Activated CD4-positive, alpha-beta T cell treated with anti-CD3 and anti-CD28 coated beads, Interleukin-2, amount 10 ng/mL, durations not matched to agents 7 days and 5 days (primary cell): ENCODE measurements around the gene PTRH2. TPM values are rescaled to one million over a fixed set of nuclear protein-coding genes. Genes with fewer than 3 reads are reported as not detected.
A peak's percentile ranks its signal among the peaks of the same experiment; 100 is the strongest.

ENCODE experiments used
- CTCF ChIA-PET: fragments of 350-600 bp; sonication (Branson Sonifier 250); formaldehyde crosslinking; loops from one replicate; lab custom pipeline; 2021; ENCODE audit warnings: antibody characterized with exemption; lab: Charles Lee
- POLR2A ChIA-PET: fragments of 350-600 bp; sonication (Branson Sonifier 250); formaldehyde crosslinking; loops from one replicate; lab custom pipeline; 2021; ENCODE audit warnings: antibody characterized with exemption; lab: Charles Lee
- DNase-seq: peaks from one replicate; pipeline ENCODE4 v3.0.0-alpha.2; 2020
- H3K27ac Mint-ChIP-seq: one replicate; pipeline ENCODE4 v1.8.0; 2021; ENCODE audit warnings: mild to moderate bottlenecking, moderate library complexity, mixed read lengths
- H3K27me3 Mint-ChIP-seq: one replicate; pipeline ENCODE4 v1.8.0; 2021; ENCODE audit warnings: mixed read lengths
- H3K36me3 Mint-ChIP-seq: one replicate; pipeline ENCODE4 v1.8.0; 2021; ENCODE audit warnings: low read depth, mixed read lengths
- H3K4me1 Mint-ChIP-seq: one replicate; pipeline ENCODE4 v1.8.0; 2021; ENCODE audit warnings: mixed read lengths
- H3K4me3 Mint-ChIP-seq: one replicate; pipeline ENCODE4 v1.8.0; 2021; ENCODE audit warnings: mild to moderate bottlenecking, moderate library complexity, mixed read lengths
- H3K9me3 Mint-ChIP-seq: one replicate; pipeline ENCODE4 v1.8.0; 2021; ENCODE audit warnings: mixed read lengths
- total RNA-seq, 2 experiments: library from RNA; stranded (reverse); gene quantifications; one replicate each; pipeline ENCODE4 v1.2.3, GENCODE V29; 2021

The PTRH2 gene
- total RNA-seq, 2 experiments from 2014 or later = 20.5 to 22.9 TPM

DNA sequence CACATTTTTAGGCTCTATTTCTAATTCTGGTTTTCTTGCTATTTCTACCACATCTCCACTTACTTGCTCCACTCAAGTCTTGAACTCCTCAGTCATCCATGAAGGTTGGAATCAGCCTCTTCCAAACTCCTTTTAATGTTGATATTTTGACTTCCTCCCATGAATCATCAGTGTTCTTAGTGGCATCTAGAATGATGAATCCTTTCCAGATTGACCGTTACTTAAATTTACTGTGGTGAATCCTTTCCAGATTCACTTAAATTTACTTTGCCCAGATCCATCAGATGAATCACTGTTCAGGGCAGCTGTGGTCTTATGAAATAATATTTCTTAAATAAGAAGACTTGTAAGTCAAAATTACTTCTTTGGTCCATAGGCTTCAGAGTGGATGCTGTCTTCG, 55.1 kb downstream of the PTRH2 start:
- no peak overlapping the region for H3K4me3 Mint-ChIP-seq
- peaks cover 27% of the 10 kb centered on the region for H3K4me1 Mint-ChIP-seq
- DNase-seq = no peak
- H3K36me3 Mint-ChIP-seq = peaks cover 69% of the 10 kb centered on the region
- CTCF ChIA-PET = interaction anchor here (0.6 to 1.2 kb wide), 2 partner anchors 9 to 494 kb away, joined by 3 to 5 read pairs; no protein-coding TSS in a partner anchor
- no peaks in the 10 kb centered on the region for H3K27me3 Mint-ChIP-seq
- H3K9me3 Mint-ChIP-seq = no peaks in the 10 kb centered on the region
- POLR2A ChIA-PET = no interaction called here
- H3K27ac Mint-ChIP-seq = no peak overlapping the region

DNA sequence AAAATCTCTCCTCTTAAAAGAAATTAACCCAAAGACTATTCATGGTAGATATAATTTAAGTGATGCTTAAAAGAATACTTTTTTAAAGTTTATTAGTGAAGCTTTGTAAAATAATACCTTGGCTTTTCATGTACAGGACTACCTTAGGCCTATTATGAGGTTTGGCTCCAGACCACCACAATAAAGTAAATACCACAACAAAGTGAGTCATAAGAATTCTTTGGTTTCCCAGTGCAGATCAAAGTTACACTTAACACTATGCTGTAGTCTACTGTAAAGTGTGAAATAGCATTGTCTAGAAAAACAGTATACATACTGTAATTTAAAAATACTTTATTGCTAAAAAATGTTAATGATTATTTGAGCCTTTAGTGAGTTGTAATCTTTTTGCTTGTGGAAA, 55.9 kb downstream of the PTRH2 start:
- ChIA-PET CTCF (interaction anchor here (1.3 to 1.6 kb wide), 2 partner anchors 9 to 19 kb away, joined by 4 to 5 read pairs; no protein-coding TSS in a partner anchor), POLR2A (no interaction called here)
- peak; percentile 21 for DNase-seq
- peaks cover 71% of the 10 kb centered on the region for H3K36me3 Mint-ChIP-seq
- H3K9me3 Mint-ChIP-seq = no peaks in the 10 kb centered on the region
- no peaks in the 10 kb centered on the region for H3K27me3 Mint-ChIP-seq
- no peak overlapping the region for H3K4me3 Mint-ChIP-seq
- H3K4me1 Mint-ChIP-seq = peaks cover 28% of the 10 kb centered on the region
- H3K27ac Mint-ChIP-seq = no peak overlapping the region

DNA sequence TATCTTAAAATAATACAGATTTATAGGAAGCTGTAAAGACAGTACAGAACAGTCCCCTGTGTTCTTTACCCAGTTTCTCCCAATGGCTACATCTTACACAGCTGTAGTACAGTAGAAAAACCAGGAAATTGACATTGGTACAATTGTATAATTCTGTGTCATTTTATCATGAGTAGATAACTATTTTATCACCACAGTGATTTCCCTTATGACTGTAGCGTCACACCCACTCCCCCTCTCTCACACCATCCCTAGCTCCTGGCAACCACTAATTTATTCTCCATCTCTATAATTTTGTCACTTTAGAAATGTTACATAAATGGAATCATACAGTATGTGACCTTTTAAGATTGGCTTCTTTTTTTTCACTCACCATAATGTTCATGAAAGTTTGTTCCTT, 56.6 kb downstream of the PTRH2 start:
- peaks cover 28% of the 10 kb centered on the region for H3K4me1 Mint-ChIP-seq
- no peaks in the 10 kb centered on the region for H3K9me3 Mint-ChIP-seq
- H3K27me3 Mint-ChIP-seq = no peaks in the 10 kb centered on the region
- POLR2A ChIA-PET = no interaction called here
- no peak overlapping the region for H3K27ac Mint-ChIP-seq
- peaks cover 69% of the 10 kb centered on the region for H3K36me3 Mint-ChIP-seq
- no peak for DNase-seq
- CTCF ChIA-PET = interaction anchor here (1.3 to 1.6 kb wide), 2 partner anchors 8 to 19 kb away, joined by 4 to 5 read pairs; no protein-coding TSS in a partner anchor
- H3K4me3 Mint-ChIP-seq = no peak overlapping the region

DNA sequence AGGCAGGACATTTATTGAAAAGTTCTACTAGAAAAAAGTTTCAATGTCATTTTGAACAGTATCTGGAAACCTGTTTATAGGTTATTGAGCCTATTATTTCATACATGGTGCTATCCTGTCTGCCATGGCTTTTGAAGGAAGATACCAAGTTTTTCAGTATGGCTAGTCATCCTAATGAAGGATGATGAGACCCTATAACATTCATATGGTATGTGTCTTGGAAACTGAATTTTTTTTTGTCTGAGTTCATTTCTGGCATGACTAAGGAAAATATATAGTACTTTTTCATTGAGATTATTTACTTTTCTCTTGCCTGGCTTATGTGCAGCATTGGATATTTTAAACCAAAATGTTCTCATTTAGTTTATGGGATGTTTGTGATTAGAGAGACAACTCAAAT, 57.3 kb downstream of the PTRH2 start:
- peaks cover 64% of the 10 kb centered on the region for H3K36me3 Mint-ChIP-seq
- H3K4me3 Mint-ChIP-seq = no peak overlapping the region
- H3K27ac Mint-ChIP-seq = no peak overlapping the region
- no peaks in the 10 kb centered on the region for H3K9me3 Mint-ChIP-seq
- no peak for DNase-seq
- ChIA-PET POLR2A (no interaction called here), CTCF (interaction anchor here (1.6 kb wide), 1 partner anchor 20 kb away, joined by 4 read pairs; no protein-coding TSS in a partner anchor)
- H3K27me3 Mint-ChIP-seq = no peaks in the 10 kb centered on the region
- H3K4me1 Mint-ChIP-seq = peaks cover 30% of the 10 kb centered on the region

Other genes starting within 250 kb of the PTRH2 start
- 10 to 100 TPM; 17.9 to 18.4 TPM for gene DHX40, start 141.8 kb downstream of the PTRH2 start, total RNA-seq
- 100 to 1,000 TPM; 135 to 140 TPM for gene CLTC, start 87.5 kb downstream of the PTRH2 start, total RNA-seq
- 100 to 1,000 TPM; 194 to 213 TPM for gene VMP1, start 224 bp upstream of the PTRH2 start, total RNA-seq
- gene TUBD1, start 185.5 kb upstream of the PTRH2 start, total RNA-seq = 10 to 100 TPM; 12.3 to 13.8 TPM
- 10 to 100 TPM; 46.7 to 50.3 TPM for gene RPS6KB1, start 185.7 kb upstream of the PTRH2 start, total RNA-seq